Measurements from ENCODE around the gene ME2.

- no peak for TF ChIP-seq POLR2AphosphoS5 (IDR thresholded peaks at IDR 0.05)
- TF ChIP-seq, protein P1, sequence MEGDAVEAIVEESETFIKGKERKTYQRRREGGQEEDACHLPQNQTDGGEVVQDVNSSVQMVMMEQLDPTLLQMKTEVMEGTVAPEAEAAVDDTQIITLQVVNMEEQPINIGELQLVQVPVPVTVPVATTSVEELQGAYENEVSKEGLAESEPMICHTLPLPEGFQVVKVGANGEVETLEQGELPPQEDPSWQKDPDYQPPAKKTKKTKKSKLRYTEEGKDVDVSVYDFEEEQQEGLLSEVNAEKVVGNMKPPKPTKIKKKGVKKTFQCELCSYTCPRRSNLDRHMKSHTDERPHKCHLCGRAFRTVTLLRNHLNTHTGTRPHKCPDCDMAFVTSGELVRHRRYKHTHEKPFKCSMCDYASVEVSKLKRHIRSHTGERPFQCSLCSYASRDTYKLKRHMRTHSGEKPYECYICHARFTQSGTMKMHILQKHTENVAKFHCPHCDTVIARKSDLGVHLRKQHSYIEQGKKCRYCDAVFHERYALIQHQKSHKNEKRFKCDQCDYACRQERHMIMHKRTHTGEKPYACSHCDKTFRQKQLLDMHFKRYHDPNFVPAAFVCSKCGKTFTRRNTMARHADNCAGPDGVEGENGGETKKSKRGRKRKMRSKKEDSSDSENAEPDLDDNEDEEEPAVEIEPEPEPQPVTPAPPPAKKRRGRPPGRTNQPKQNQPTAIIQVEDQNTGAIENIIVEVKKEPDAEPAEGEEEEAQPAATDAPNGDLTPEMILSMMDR (IDR thresholded peaks at IDR 0.05), result no peak
- no peak for TF ChIP-seq POLR2A (IDR thresholded peaks at IDR 0.05)
These were observed 38.9 kb upstream of the ME2 start for GRCh38 chr18:50839996-50840395.
